NCI-H446 (cell line): ENCODE measurements around the gene KRTAP12-1.
"Not testable (repeated sequence)": the region's sequence is repeated elsewhere in the genome, so short reads cannot be mapped to it uniquely, and the experiment has no call there.

ENCODE experiments used
- DNase-seq, 2 experiments: peaks; one replicate each; lab custom pipeline; 2025; lab: John Stamatoyannopoulos, UW

The KRTAP12-1 gene

DNA sequence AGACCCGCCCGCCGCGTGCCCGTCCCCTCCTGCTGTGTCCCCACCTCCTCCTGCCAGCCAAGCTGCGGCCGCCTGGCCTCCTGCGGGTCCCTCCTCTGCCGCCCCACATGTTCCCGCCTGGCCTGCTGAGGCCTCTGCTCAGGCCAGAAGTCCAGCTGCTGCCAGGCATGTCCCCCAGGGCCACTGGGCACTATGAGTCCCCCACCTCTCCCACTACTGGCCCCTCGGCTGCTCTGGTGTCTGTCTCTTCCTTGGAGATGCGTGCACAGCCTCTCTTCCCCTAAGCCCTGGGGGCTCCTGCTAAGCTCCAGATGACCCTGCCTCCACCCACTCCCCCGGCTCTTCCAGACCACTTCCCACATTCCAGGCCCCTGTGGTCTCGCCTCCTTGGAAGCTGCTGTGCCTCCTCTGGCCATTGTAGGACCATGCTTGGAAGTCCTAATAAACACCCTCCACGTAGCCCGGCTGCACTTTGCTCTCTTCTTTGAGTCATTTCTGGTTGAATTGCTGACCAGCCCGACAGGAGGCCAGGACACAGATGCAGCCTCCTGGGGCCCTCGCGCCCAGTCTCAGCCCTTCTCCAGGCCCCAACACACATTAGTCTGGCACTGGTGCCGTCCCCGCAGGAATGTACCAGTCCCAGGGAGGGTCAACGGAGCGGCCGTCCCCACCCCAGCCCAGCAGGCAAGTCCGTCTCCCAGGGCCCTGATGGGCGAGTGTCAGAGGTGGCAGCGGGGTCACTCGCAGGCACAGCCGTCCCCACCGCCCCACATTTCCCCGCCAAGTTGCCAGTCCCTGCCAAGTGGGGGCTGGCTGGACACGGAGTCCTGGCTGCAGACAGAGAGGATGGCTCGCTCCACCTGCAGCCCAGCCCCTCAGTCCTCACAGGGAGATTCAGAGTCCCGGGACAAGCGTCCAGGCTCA, 16.1 kb upstream of the KRTAP12-1 start:
- DNase-seq = no peak

DNA sequence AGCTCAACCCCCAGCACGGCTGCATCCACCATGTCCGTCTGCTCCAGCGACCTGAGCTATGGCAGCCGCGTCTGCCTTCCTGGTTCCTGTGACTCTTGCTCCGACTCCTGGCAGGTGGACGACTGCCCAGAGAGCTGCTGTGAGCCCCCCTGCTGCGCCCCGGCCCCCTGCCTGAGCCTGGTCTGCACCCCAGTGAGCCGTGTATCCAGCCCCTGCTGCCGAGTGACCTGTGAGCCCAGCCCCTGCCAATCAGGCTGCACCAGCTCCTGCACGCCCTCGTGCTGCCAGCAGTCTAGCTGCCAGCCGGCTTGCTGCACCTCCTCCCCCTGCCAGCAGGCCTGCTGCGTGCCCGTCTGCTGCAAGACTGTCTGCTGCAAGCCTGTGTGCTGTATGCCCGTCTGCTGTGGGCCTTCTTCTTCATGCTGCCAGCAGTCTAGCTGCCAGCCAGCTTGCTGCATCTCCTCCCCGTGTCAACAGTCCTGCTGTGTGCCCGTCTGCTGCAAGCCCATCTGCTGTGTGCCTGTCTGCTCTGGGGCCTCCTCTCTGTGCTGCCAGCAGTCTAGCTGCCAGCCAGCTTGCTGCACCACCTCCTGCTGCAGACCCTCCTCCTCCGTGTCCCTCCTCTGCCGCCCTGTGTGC, 15.3 kb upstream of the KRTAP12-1 start, which contains the start of gene KRTAP10-12:
Gene KRTAP10-12, plus strand, starts transcription at position 1 of the 639 bp plus-strand sequence. Its CDS starts 30 bp downstream, at position 31.
- DNase-seq = not testable (repeated sequence)

DNA sequence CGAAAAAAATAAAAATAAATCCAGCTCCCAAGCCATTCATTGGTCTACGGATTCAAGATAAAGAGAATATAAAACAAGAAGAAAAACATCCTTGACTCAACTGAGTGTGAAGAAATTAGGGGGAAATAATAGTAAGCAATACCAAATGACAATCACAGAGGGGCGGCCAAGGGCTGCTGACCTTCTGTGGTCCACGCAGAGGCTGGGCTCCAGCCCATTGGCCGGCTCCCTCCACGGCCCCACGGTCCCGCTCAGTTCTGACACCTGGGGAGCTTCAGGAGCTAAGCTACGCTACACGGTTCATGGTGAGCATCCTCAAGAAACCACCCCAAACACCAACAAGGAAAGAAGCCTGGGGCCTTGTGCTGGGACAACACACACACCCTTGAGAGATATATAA, 14.6 kb upstream of the KRTAP12-1 start:
- no peak for DNase-seq

DNA sequence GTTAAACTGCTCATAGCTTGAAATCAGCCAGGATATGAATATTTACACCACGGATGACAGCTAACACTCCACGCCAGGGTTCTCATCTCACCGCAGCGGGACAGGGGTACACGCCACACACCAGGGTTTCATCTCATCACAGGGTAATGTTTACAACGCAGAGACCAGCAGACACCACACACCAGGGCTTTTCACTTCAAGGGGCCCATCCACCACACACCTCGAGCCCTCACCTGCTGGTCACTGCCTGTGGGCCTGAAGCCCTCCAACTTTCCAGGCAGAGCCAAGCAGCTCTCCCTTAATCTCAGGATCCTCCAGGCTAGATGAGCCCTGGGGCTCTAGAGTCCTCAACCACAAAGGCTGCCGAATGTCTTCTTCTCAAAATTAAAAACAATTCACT, 13.7 kb upstream of the KRTAP12-1 start:
- DNase-seq = no peak

DNA sequence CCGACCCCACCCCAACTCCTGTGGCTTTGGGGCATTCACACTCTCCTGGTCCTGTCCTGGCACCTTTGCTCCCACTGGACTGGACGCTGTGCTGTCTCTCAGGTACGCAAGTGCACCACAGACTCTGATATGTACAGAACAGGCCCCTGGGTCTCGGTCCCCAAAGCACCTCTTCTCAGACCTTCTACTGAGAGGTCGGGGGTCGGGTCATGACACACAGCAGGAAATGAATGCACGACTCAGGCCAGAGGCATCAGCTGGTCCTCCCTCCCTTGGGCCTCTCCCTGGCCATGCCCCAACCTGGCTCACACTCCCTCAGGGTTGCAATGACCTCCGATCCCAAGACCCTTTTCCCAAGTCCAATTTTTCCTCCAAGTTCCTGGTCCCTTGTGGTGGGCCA, 13.2 kb upstream of the KRTAP12-1 start:
- DNase-seq = no peak

DNA sequence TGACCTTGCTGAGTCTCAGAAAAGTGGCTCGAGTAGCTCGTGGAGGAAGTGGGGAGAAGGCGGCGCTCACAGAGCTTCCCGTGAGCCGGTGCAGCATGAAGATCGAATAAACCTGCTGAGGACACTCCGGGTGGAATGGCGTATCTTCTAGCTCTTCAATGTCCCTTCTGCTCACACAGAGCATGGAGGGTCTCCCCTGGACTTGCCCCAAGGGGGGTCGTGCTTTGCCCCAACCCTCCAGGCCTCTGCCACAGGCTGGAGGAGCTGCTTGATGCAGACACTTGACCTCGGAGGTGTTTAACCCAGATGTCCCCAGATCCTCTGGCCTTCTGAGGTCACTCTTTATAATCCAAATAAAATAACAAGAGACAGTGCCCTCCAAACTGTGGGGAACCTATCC, 12.8 kb upstream of the KRTAP12-1 start:
- DNase-seq = no peak

DNA sequence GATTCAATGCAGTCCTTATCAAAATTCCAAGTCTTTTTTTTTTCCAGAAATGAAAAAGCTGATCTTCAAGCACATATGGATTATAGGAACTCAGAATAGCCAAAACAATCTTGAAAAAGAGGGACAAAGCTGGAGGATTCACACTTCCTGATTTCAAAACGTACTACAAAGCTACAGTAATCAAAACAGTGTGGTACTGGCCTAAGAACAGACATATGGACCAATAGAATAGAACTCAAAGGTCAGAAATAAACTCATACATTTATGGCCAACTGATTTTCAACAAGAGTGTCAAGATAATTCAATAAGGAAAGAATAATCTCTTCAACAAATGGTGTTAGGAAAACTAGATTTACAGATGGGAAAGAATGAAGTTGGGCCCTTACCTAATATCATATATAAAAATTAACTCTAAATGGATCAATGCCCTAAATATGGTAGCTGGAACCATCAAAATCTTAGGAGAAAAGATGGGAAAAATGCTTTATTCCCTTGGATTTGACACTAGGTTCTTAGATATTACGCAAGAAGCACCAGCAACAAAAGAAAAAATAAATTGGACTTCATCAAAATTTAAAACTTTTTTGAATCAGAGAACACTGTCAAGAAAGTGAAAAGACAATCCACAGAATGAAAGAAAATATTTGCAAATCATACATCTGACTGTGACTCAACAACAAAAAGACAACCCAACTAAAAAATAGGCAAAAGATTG, 11.0 kb upstream of the KRTAP12-1 start:
- DNase-seq = no peak

DNA sequence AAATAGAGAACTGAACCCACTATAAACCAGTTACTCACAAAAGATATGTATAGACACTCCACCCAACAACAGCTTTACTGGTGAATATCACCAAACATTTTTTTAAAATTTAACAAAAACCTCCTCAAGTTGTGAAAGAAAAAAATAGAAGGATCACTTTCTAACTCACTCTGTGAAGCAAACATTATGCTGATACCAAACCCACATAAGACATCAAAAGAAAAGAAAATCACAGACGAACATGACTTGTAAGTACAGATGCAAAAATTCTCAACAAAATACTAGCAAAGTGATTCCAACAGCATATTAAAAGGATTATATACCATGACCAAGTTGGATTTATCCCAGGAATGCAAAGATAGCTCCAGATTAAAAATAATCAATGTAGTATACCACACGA, 9.7 kb upstream of the KRTAP12-1 start:
- DNase-seq = no peak

DNA sequence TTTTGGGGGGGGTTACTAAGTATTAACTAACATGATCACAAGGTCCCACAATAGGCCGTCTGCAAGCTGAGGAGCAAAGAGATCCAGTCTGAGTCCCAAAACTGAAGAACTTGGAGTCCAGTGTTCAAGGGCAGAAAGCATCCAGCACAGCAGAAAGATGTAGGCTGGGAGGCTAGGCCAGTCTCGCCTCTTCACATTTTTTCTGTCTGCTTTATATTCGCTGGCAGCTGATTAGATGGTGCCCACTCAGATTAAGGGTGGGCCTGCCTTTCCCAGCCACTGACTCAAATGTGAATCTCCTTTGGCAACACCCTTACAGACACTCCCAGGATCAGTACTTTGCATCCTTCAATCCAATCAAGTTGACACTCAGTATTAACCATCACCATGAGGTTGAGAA, 7.8 kb upstream of the KRTAP12-1 start:
- not testable (repeated sequence) for DNase-seq

DNA sequence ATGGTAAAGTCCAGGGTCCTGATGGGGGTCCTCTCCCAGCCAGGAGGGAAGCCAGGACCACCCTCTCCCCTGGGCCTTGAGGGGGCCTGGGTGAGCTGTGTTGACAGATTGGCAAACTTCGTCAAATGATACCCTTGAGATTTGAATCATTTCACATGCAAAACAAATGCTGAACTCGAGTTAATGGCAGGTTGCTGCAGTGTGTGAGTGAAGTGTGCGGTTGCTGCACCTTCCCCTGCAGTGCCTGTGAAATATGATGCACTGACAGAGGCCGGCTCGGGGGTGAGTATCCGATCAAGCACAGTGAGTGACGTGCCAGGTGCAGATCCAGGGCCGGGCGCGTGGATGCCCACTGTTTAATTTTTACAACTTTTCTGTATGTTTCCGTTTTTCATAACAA, 5.7 kb upstream of the KRTAP12-1 start:
- DNase-seq = no peak

DNA sequence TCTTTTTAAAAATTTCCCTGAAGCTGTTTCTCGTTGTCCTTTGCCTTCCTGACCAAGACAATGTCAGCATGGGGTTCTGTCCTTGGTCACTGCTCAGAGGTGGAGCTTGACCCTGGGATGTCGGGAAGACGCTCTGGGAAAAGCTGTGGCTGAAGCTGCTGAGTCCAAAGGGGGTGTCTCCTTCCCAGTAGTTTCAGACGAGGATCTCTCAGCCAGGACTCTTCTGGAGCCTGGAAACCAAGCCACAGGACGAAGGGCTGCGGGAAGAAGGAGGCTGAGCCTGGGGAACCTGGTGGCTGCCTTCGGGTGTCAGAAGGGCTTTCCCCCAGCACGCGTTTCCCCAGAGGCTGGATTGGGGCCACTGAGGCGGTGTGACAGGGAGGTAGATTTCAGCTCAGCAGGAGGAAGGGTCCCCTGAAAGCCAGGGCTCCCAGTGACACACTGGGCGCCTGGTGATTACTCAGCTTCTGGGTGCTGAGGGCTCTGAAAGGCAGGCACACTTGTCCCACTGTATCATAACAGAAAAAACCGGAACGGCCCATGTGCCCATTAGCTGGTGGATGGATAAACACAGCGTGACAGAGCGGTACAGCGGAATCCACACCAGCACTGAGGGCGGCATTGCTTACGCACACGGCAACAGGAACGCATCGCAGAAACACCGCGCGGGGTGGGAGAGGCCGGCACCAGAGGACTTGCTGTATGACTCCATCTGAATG, 5.0 kb upstream of the KRTAP12-1 start:
- DNase-seq = no peak

DNA sequence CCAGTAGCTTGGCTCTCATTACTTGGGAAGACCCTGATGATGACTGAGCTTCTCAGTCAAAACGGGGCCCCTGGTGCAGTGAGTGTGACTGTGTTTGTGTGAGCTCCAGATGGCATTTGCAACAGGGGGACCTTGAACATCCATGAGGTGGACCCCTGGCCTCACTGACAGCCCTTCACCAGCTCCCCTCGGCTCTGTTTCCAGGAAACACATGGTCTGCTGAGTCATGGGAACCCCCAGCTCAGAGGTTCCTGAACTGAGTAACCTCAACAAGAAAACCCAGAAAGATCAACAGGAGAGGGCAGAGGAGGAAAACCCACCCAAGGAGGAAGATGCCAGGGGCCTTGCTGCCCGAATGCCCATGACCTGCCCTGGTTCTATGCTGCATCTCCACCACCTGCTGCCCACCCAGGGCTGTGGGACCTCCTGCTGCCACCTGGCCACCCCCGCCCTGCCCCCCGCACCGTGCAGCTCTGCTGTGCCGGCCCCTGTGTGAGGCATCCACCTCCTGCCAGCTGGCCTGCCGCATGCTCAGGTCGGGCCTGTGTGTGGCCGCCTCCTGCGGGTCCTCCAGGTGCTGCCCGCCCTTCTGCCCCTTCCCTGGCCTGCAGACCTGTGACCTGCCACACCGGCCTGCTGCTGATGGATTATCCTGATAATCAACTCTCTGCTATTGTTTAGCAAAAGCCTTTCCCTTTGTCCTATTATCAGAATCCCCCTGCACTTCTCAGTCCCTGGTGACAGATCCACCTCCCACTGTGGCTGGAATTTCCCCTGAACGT, 4.2 kb upstream of the KRTAP12-1 start:
- DNase-seq = no peak

DNA sequence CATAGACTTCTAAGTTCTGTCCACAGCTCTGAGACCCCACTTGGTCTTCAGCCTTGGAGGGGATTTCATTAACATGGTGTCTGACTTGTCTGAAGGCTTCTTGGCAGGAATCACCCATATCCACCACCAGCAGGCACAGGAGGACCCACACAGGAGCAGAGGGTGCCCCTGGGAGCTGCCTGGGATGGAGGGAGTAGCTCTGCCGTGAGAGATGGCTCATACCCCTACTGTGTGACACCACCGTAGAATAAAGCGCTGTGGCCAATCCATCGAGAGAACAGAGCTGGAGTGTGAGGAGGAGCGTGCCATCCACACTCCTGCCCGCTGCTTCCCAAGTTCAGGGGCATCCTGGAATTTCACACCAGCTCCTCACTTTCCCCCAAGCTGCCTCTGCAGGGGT, 3.1 kb upstream of the KRTAP12-1 start:
- DNase-seq = not testable (repeated sequence)

DNA sequence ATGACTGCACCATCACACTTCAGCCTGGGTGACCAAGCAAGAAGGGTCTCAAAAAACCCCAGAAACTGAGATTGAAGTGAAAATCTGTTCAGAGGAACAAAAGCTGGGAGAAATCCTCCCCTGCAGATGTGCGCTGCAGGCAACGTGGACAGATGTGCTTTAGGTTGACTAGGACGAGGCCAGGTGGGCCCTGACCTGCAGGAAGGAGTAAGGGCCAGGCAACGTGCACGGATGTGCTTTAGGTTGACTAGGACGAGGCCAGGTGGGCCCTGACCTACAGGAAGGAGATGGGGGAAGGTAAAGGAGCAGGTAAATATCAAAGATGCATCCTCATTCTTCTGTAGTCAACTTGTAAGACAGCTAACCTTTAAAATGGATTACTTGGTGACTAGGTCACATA, 2.5 kb upstream of the KRTAP12-1 start:
- DNase-seq = no peak

DNA sequence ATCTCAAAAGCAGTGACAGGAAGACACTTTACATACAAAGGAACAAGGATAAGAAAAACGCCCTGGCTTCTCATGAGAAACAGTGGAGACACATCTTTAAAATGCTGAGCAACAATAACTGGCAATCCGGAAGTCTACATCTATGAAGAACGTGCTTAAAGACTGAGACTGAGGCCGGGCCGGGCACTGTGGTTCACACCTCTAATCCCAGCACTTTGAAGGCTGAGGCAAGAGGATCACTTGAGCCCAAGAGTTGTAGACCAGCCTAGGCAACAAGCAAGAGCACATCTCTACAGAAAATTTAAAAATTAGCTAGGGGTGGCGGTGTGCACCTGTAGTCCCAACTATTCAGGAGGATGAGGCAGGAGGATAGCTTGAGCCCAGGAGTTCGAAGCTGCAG, 2.1 kb upstream of the KRTAP12-1 start:
- DNase-seq = no peak

DNA sequence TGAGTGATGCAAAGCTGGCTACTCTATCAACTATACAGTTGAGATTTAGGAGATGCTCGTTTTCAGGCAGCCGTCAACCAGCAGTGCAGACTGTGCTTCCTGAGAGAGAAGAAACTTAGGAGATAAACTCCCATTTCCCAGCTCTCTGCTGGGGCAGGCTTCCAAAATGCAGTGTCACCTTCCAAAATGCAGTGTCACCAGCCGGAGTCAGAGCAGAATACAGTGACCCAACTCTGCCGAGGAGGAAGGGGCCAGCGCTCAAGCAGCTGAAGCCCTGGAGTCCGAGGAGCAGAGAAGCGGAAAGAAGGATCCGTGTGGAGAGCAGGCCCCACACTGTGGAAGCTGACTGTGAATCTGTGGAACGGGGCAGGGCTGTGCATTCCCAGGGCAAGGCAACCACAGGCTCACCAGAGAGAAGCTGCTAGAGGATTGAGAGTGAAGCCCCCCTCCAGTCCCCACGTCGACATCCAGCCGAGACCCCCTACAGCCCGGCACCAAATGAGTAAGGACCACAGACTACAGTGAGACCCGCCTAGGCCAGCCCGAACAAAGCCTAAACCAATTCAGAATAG, 703 bp upstream of the KRTAP12-1 start:
- DNase-seq = no peak

DNA sequence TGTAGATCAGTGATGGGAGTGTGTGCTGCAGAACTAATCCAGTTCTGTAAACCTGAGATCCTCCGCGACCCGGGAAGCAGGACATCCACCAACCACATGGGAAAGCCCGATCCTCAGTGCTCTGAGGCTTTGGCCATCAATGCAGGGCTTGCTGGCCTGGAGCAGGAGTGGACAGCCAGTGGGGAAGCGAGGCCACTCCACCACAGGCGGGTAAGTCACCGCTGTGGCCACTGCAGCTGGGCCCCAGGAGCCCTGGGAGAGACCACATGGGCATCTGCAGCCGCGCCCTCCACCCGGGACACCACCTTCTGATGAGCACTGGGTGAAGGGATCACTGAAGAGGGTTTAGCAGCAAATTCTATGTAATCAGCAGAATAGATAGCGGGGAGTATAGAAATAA, 811 bp downstream of the KRTAP12-1 start:
- DNase-seq = no peak

DNA sequence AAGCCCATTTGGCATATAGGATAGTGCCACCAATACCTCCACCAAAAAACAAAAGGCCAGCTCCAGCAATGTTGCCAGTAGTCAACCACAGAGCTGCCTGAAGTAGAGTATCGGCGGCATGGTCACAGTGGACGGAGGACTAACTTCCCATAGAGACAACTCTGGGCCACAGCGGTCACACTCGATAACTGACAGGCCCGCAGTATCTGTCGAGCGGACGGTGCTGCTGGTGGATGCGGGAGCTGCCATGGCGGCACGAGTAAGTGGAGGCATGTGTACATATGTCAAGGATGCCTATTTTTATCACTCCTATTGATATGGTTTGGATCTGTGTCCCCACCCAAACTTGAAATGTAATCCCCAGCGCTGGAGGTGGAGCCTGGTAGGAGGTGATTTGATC, 4.1 kb downstream of the KRTAP12-1 start:
- DNase-seq = no peak

DNA sequence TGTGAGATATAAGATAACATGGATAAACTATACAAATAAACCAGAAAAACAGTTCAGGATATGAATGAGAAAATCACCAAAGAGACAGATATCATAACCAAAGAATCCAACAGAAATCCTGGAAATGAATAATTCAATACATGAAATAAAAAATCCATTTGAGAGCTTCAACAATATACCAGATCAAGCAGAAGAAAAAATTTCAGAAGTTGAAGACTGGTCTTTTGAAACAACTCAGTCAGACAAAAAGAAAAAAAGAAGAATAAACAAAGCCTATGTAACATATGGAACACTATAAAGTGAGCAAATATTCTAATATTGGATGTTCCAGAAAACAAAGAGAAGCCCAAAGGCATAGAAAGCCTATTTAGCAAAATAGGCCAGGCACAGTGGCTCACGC, 10.1 kb downstream of the KRTAP12-1 start:
- DNase-seq = no peak

DNA sequence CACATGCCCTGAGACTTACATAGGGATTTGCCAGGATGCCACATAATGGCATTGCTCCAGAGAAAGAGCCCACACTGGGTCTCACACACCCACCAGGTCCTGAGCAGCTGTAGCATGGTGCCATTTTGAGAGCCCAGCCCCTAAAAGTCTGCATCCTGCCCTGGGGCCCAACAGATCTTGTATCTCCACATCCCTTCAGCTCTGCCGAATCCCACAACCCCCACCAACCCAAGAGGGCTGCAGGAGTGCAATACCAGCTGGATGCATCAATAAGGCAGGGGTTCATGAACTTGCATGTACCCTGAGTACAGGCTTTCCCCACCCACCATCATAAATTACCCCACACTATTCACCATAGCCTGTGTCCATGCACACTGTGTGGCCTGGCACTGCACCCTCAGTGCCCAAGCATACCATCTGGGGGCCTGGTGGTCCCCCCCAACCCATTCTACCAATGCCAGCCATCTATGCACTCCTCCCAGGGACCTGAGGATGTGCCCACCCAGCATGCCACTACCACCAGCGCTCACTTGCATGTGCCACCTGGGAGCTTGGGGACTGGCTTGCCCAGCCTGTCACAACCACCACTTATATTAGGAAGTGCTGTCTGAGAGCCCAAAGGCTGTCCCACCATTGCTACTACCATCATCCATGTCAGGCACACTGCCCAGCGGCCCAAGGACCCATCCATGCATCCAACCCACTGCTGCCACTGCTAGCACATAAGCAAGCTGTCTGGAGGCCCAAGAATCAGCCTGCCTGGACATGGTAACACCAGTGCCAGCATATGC, 11.1 kb downstream of the KRTAP12-1 start:
- no peak for DNase-seq
